ENCODE results near the gene KBTBD4.

DNA sequence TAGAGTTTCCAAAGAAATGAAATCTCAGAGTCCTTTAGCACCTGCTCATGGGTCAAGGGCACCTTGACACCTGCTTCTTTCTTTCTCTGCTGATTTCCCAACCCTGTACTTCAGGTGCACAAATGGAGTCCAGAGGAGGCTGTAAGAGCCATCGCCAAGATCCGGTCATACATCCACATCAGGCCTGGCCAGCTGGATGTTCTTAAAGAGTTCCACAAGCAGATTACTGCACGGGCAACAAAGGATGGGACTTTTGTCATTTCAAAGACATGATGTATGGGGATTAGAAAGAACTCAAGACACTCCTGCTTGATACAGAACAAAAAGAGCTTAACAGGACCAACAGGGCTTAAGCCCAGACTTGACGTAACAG is 7.4 kb downstream of the KBTBD4 start:
- TF ChIP-seq EZH2 (IDR thresholded peaks at IDR 0.05; ENCODE audit: insufficient read depth, poor library complexity, severe bottlenecking), result no peak
- no peak for TF ChIP-seq EZH2phosphoT487 (IDR thresholded peaks at IDR 0.05; ENCODE audit: insufficient read depth, low read depth)

Measured in GM23248 (cell line).